ENCODE results near the gene DPF1. TPM values are rescaled to one million over a fixed set of nuclear protein-coding genes. Genes with fewer than 3 reads are reported as not detected.
"Not testable (repeated sequence)": the region's sequence is repeated elsewhere in the genome, so short reads cannot be mapped to it uniquely, and the experiment has no call there.

DPF1 gene
- total RNA-seq, 8 experiments from 2014 or later = 1.3 to 60.4 (median 25.9) TPM

DNA sequence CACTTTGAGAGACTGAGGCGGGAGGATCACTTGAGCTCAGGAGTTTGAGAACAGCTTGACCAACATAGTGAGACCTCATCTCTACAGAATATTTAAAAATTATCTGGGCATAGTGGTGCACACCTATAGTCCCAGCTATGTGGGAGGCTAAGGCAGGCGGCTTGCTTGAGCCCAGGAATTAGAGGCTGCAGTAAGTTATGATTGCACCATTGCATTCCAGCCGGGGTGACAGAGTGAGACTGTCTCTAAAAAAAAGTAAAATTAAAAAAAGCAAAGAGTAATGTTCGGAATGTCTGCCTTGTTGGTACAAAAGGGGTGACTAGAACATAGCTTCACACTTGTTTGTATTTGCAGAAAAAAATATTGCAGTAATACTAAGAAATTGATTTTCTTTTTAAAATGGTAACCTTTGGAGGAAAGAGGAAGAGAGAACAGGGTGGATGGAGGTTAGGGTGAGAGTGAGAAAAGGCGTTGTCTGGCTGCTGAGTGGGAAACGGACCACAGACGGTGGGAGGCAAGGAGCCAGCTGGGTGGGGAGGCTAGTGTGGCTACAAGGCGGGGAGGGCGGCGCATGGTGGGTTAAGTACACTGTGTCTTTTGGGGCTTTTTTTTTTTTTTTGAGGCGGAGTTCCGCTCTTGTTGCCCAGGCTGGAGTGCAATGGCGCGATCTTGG is 21.9 kb upstream of the DPF1 start:
- Histone ChIP-seq H3K27ac (no peak overlapping the region), H3K4me1 (replicated peaks in 1 of 2) (peaks cover 4 to 9% of the 10 kb centered on the region in 2 donors), H3K4me3 (no peak overlapping the region)
- WGBS, 10 experiments = 7 to 100% (median 85%) methylated on average over 2 to 8 of the region's 14 CpGs; no CpG with 5 or more reads in 1 of the 10 experiments
- in situ Hi-C loops (cut with MboI; ENCODE audit: low pct_unique_long_range_greater_than_20kb in 2 of 9, low sequenced_read_pairs in 9 of 9, unreplicated experiment in 9 of 9) = loop anchor here in 7 of 9 experiments (25.0 kb wide), 1 partner anchor 91 kb away; the partner anchor contains the start of gene CATSPERG (in 7 of the 7)
- ATAC-seq (replicated peaks in 6 of 8) = peak in 1 of 8 experiments; percentile 11

DNA sequence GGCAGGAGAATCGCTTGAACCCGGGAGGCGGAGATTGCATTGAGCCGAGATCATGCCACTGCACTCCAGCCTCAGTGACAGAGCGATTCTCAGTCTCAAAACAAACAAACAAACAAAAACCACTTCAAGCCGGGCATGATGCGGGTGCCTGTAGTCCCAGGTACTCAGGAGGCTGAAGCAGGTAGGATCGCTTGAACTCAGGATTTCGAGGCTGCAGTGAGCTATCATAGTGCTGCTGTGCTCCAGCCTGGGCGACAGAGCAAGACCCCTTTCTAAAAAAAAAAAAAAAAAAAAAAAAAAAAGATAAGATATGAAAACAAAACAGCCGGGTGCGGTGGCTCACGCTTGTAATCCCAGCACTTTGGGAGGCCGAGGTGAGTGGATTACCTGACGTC is 19.3 kb upstream of the DPF1 start:
- Histone ChIP-seq H3K4me1 (replicated peaks in 1 of 2) (peaks cover 0 to 2% of the 10 kb centered on the region in 2 donors), H3K27ac (no peak overlapping the region), H3K4me3 (no peak overlapping the region)
- ATAC-seq (replicated peaks in 6 of 8) = no peak
- in situ Hi-C loops (cut with MboI; ENCODE audit: low pct_unique_long_range_greater_than_20kb in 2 of 9, low sequenced_read_pairs in 9 of 9, unreplicated experiment in 9 of 9) = loop anchor here in 7 of 9 experiments (25.0 kb wide), 1 partner anchor 94 kb away; the partner anchor contains the start of gene CATSPERG (in 7 of the 7)
- 20 to 100% (median 57%) methylated on average over 1 to 11 of the region's 15 CpGs; no CpG with 5 or more reads in 2 of the 10 experiments for WGBS, 10 experiments

DNA sequence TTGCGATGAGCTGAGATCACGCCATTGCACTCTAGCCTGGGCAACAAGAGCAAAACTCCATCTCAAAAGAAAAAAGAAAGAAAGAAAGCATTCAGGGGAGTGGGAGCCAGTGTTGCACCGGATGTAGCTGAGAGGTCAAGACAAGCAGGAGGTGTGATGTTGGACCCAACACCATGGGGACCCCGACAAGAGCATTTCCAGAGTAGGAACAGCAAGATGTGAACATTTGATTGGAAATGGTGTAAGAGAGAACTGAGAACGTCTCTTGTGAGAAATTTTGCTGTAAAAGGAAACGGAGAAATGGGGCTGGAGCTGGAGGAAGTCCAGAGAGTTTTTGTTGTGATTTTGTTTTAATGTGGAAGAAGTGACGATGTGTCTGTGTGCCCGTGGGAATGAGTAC is 15.8 kb upstream of the DPF1 start:
- Histone ChIP-seq H3K4me3 (no peak overlapping the region), H3K27ac (no peak overlapping the region), H3K4me1 (replicated peaks in 1 of 2) (peaks cover 0 to under 1% of the 10 kb centered on the region in 2 donors)
- ATAC-seq (replicated peaks in 6 of 8) = no peak
- in situ Hi-C loops (cut with MboI; ENCODE audit: low pct_unique_long_range_greater_than_20kb in 2 of 9, low sequenced_read_pairs in 9 of 9, unreplicated experiment in 9 of 9) = loop anchor here in 8 of 9 experiments (10.0 to 25.0 kb wide), 2 partner anchors 95 to 97 kb away; partner anchors contain the start of gene CATSPERG (in 8 of the 8)
- WGBS, 10 experiments = 0 to 89% (median 76%) methylated on average over 3 to 6 of the region's 8 CpGs; no CpG with 5 or more reads in 2 of the 10 experiments

DNA sequence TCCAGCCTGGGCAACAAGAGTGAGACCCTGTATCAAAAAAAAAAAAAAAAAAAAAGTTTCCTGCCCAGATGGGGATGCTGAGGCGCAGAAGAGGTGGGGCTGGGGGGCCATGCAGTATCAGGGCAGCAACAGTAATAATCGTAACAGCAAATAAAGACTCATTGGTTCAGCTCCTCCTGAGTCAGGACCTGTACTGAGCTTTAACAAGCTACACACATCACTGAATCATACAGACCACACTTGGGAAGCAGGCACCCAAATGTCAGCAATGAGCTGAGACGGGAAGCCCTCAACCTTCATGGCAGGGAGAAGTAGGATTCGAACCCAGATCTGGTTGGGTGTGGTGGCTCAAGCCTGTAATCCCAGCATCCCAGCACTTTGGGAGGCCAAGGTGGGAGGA is 10.6 kb upstream of the DPF1 start:
- WGBS, 10 experiments = 80 to 100% (median 97%) methylated on average over 1 to 4 of the region's 4 CpGs; no CpG with 5 or more reads in 4 of the 10 experiments
- Histone ChIP-seq H3K4me3 (no peak overlapping the region), H3K27ac (no peak overlapping the region), H3K4me1 (replicated peaks in 1 of 2) (peaks cover 4 to 7% of the 10 kb centered on the region in 2 donors)
- in situ Hi-C loops (cut with MboI; ENCODE audit: low pct_unique_long_range_greater_than_20kb in 2 of 9, low sequenced_read_pairs in 9 of 9, unreplicated experiment in 9 of 9) = loop anchor here in 8 of 9 experiments (10.0 to 25.0 kb wide), 2 partner anchors 100 to 103 kb away; partner anchors contain the start of gene CATSPERG (in 8 of the 8)
- ATAC-seq (replicated peaks in 6 of 8) = no peak

DNA sequence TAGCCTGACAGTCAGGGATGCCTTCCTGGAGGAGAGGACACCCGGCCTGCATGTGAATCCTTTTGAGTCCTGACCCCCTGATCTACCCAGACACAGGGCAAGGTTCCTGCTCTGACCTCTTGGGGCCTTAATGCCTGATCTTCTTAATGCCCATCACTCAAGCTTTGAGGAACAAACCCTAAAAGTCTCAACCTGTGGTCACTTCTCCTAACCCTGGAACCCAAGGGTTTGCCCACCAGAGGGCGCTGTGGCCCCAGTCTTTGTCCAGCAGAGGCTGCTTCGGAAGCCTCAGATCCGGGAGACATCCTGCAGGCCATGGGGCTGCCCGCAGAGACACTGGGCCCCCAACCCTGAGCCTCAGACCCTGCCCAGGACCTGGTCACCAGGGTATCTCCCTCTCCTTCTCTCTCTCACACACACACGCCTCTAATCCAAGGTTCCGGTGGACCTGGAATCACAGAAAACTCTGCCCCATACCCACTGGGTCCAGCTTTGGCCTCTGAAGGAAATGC is 9.8 kb upstream of the DPF1 start:
- ATAC-seq (replicated peaks in 6 of 8) = peak in 6 of 8 experiments; percentile 15 to 68 (median 38)
- in situ Hi-C loops (cut with MboI; ENCODE audit: low pct_unique_long_range_greater_than_20kb in 2 of 9, low sequenced_read_pairs in 9 of 9, unreplicated experiment in 9 of 9) = loop anchor here in 8 of 9 experiments (10.0 to 25.0 kb wide), 2 partner anchors 101 to 104 kb away; partner anchors contain the start of gene CATSPERG (in 8 of the 8)
- Histone ChIP-seq H3K4me1 (replicated peaks in 1 of 2) (peaks cover 4 to 7% of the 10 kb centered on the region in 2 donors), H3K27ac (peak overlapping the region in 1 of 2 donors; percentile 25), H3K4me3 (no peak overlapping the region)
- WGBS, 10 experiments = 0 to 67% (median 20%) methylated on average over 1 to 3 of the region's 7 CpGs; no CpG with 5 or more reads in 5 of the 10 experiments

DNA sequence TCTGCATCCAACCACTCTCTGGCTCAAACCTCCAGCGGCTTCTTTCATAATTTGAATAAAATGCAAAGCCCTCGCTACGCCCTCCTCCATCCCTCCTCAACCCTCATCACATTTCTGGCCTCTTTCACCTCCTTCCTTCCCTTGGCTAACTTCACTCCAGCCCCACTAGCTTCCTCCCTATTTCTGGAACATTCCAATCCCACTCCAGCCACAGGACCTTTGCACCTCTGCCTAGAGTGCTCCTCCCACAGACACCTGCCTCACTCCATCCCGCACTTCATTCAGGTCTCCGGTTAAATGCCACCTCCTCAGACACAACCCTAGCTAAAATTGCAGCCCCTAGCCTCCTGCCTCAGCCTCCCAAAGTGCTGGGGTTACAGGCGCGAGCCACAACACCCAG is 7.9 kb upstream of the DPF1 start:
- ATAC-seq (replicated peaks in 6 of 8) = no peak
- in situ Hi-C loops (cut with MboI; ENCODE audit: low pct_unique_long_range_greater_than_20kb in 2 of 9, low sequenced_read_pairs in 9 of 9, unreplicated experiment in 9 of 9) = loop anchor here in 8 of 9 experiments (10.0 to 25.0 kb wide), 2 partner anchors 103 to 105 kb away; partner anchors contain the start of gene CATSPERG (in 8 of the 8)
- H3K4me3 ChIP-seq = no peak overlapping the region
- 0 to 100% (median 64%) methylated on average over 1 to 6 of the region's 7 CpGs; no CpG with 5 or more reads in 4 of the 10 experiments for WGBS, 10 experiments
- H3K4me1 ChIP-seq (replicated peaks in 1 of 2) = peaks cover 15 to 18% of the 10 kb centered on the region in 2 donors
- no peak overlapping the region for H3K27ac ChIP-seq

DNA sequence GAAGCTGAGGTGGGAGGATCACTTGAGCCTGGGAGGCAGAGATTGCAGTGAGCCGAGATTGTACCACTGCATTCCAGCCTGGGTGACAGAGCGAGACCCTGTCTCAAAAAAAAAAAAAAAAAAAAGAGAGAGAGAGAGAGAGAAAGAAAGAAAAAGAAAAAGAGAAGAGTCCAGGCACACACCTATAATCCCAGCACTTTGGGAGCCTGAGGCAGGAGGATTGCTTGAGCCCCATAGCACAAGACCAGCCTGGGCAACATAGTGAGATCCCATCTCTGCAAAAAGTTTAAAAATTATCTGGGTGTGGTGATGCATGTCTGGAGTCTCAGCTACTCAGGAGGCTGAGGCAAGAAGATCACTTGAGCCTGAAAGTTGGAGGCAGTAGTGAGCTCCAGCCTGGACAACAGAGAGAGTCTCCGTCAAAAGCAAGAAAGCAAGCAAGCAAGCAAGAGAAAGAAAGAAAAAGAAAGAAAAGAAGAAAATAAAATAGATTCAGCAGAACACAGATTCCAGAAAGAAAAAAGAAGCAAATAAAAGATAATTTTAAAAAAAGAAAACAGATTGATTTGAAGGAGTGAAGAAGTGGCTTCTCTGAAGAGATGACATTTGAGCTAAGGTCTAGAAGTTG is 6.6 kb upstream of the DPF1 start:
- H3K4me3 ChIP-seq; ATAC-seq (replicated peaks in 6 of 8); H3K27ac ChIP-seq: not testable (repeated sequence)
- 20 to 86% (median 67%) methylated on average over 1 to 3 of the region's 3 CpGs for WGBS, 10 experiments
- H3K4me1 ChIP-seq (replicated peaks in 1 of 2) = peaks cover 20 to 25% of the 10 kb centered on the region in 2 donors
- in situ Hi-C loops (cut with MboI; ENCODE audit: low pct_unique_long_range_greater_than_20kb in 2 of 9, low sequenced_read_pairs in 9 of 9, unreplicated experiment in 9 of 9) = loop anchor here in 8 of 9 experiments (10.0 to 25.0 kb wide), 2 partner anchors 104 to 107 kb away; partner anchors contain the start of gene CATSPERG (in 8 of the 8)

DNA sequence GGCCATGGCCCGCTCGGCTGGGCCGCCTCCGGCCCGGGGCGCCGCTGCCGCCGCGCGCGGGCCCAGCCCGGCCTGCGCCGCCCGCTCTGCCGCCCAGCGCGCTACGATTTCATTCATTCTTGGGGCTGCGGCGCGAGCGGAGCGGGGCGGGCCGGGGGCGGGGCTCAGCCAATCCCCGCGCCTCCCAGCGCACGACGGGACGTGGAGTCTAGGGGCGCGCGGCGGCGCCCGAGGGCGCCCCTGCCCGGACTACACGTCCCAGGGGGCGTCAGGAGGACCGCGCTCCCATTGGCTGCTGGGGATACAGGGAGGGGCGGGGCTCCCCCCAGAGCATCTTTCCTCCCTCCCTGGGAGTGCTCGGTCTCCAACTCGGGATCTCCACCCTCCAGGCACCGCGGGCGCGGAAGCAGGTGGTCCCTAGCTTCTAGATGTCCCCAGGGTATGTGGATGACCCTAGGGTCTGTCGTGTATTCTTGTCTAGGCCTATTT is 5.6 kb upstream of the DPF1 start:
- peak overlapping the region; percentile 72 to 95 for H3K27ac ChIP-seq
- peak; percentile 79 to 96 (median 88) for ATAC-seq (replicated peaks in 6 of 8)
- H3K4me3 ChIP-seq = peak overlapping the region; percentile 50 to 81 (median 54)
- 0% methylated on average over 1 to 2 of the region's 54 CpGs; no CpG with 5 or more reads in 7 of the 10 experiments for WGBS, 10 experiments
- peaks cover 20 to 25% of the 10 kb centered on the region in 2 donors for H3K4me1 ChIP-seq (replicated peaks in 1 of 2)
- in situ Hi-C loops (cut with MboI; ENCODE audit: low pct_unique_long_range_greater_than_20kb in 2 of 9, low sequenced_read_pairs in 9 of 9, unreplicated experiment in 9 of 9) = loop anchor here in 8 of 9 experiments (10.0 to 25.0 kb wide), 2 partner anchors 105 to 108 kb away; partner anchors contain the start of gene CATSPERG (in 8 of the 8)

DNA sequence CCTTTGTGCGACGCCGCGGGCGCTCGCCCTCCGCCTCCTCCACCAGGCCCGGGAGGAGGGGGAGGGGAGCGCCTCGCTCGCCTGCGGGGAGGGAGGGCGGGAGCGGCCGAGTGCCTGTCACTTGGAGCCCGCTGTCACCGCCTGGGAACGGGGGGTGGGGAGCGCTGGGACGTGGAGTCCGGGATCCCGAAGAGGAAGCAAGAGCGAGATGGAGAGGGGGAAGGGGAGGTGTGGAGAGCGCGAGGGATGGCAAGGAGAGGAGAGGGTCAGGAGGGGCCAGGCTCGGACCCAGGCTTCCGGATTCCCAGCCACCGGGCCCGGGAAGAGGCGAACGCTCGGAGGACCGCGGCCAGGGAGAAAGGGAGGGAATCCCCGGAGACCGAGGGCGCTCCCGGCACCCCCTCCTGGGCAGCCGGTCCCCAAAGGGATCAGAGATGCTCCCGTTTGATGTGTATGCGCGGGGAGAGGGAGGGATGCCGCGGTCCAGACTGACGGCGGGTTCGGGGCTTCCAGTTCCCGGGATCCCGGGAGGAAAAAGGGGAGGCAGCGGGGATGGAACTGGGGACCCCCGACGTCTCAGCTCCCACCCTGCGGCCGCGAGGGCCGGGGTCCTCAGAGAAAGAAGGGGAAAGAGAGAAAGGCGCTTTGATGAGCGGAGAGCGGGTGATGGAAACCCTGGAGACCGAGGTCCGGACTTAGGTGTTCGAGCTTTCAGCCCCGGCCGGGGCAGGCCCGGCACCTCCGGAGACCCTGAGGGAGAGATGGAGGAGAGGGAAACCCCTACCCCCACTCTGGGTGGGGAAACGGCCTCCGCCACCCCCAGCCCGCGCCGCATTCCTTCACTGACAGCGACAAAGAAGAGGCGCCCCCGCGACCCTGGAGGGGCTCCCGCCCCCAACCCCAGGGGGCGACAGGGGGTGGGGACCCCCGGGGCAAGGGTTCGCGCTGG is 4.7 kb upstream of the DPF1 start:
- peak in 5 of 8 experiments; percentile 11 to 32 (median 28) for ATAC-seq (replicated peaks in 6 of 8)
- 0 to 2% (median 0%) methylated on average over 4 to 14 of the region's 80 CpGs; no CpG with 5 or more reads in 7 of the 10 experiments for WGBS, 10 experiments
- peaks cover 16 to 25% of the 10 kb centered on the region in 2 donors for H3K4me1 ChIP-seq (replicated peaks in 1 of 2)
- peak overlapping the region; percentile 50 to 81 (median 54) for H3K4me3 ChIP-seq
- peak overlapping the region; percentile 72 to 95 for H3K27ac ChIP-seq
- in situ Hi-C loops (cut with MboI; ENCODE audit: low pct_unique_long_range_greater_than_20kb in 2 of 9, low sequenced_read_pairs in 9 of 9, unreplicated experiment in 9 of 9) = loop anchor here in 7 of 9 experiments (25.0 kb wide), 1 partner anchor 109 kb away; the partner anchor contains the start of gene CATSPERG (in 7 of the 7)

DNA sequence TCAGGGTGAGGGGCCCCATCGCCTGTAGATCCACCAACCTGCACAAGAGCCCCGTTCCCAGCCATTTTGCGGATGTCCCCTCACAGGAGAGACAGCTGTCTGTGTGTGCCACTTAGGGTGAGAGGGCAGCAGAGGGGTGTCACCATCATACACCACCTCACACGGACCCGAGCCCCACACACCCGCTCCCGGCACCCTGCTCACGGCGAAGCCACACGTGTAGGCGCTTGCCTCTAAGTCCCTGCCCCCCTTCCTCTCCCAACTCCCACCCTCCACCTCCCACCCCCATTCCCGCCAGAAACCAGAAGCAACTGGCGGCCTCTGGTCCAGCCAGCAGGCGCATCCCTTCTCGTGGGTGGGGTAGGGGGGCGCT is 4.0 kb upstream of the DPF1 start:
- peaks cover 20 to 30% of the 10 kb centered on the region in 2 donors for H3K4me1 ChIP-seq (replicated peaks in 1 of 2)
- 50 to 90% methylated on average over 2 of the region's 16 CpGs; no CpG with 5 or more reads in 8 of the 10 experiments for WGBS, 10 experiments
- in situ Hi-C loops (cut with MboI; ENCODE audit: low pct_unique_long_range_greater_than_20kb in 2 of 9, low sequenced_read_pairs in 9 of 9, unreplicated experiment in 9 of 9) = loop anchor here in 7 of 9 experiments (25.0 kb wide), 1 partner anchor 109 kb away; the partner anchor contains the start of gene CATSPERG (in 7 of the 7)
- peak overlapping the region; percentile 72 to 95 for H3K27ac ChIP-seq
- ATAC-seq (replicated peaks in 6 of 8) = peak in 5 of 8 experiments; percentile 2 to 31 (median 25)
- H3K4me3 ChIP-seq = peak overlapping the region; percentile 50 to 81 (median 54)

DNA sequence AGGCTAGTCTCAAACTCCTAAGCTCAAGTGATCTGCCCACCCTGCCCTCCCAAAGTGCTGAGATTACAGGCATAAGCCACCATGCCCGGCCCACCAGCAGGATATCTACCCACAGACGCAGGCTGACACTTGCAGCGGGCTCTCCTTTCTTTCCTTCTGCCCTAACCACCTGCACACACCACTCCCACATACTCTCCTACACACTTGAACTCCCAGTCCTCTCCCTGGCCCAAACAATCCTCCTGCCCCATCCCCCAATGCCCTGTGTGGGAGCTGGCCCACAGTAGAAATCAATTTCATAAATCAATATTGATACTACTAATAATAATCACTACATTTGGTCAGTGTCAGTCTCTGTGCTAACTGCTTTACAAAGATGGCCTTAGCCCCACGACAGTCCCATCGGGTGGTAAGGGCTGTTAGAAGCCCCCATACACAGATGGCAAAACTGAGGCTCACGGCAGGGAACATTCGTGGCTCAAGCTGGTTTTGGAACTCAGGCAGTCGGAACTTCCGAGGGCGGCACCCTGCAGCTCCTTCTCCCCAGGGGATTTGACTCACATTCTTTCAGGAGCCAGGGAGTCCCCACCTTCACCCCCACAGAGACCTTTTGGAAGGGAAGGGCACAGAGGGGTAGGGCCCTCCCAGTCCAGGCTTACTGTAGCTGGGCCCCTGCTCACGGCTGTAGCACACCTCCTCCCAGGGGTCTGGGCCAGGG is 3.4 kb upstream of the DPF1 start:
- in situ Hi-C loops (cut with MboI; ENCODE audit: low pct_unique_long_range_greater_than_20kb in 2 of 9, low sequenced_read_pairs in 9 of 9, unreplicated experiment in 9 of 9) = loop anchor here in 7 of 9 experiments (25.0 kb wide), 1 partner anchor 110 kb away; the partner anchor contains the start of gene CATSPERG (in 7 of the 7)
- Histone ChIP-seq H3K4me3 (peak overlapping the region; percentile 50 to 81 (median 54)), H3K4me1 (replicated peaks in 1 of 2) (peaks cover 24 to 33% of the 10 kb centered on the region in 2 donors), H3K27ac (peak overlapping the region; percentile 72 to 95)
- no peak for ATAC-seq (replicated peaks in 6 of 8)
- 40 to 62% (median 57%) methylated on average over 1 to 8 of the region's 11 CpGs; no CpG with 5 or more reads in 5 of the 10 experiments for WGBS, 10 experiments
